Measurements from ENCODE around the gene CD44.

The CD44 gene

DNA sequence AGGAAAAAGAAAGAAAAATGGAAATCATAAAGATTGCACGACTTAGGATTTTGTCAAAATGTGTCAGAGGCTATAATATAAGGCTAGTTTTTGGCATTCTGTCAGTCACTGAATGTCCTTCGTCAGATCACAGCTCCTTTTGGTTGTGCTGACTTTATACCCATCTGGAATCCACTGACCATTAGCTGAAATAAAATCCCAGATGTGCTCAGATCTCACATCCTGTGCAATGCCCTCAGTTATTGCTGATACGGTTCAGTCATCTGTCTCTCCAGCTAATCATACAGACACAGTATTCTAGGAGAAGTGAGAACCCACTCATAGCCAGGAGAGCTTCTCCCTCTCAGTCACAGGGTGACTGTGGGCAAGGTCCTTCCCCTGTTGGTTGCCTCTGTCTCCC, 11.5 kb downstream of the CD44 start:
- no peak for DNase-seq (ENCODE audit: low read depth)
- no peak for TF ChIP-seq CTCF (IDR thresholded peaks at IDR 0.05; ENCODE audit: control insufficient read depth, extremely low read depth, insufficient read depth)
- no peak overlapping the region for H3K4me3 ChIP-seq (ENCODE audit: low read depth, low read length)

- no peak overlapping the region for H3K4me3 ChIP-seq (ENCODE audit: low read depth, low read length)
- DNase-seq (ENCODE audit: low read depth) = no peak
- no peak for TF ChIP-seq CTCF (IDR thresholded peaks at IDR 0.05; ENCODE audit: control insufficient read depth, extremely low read depth, insufficient read depth)
Observed at GRCh38 chr11:35151241-35151640, 12.3 kb downstream of the CD44 start.

GRCh38 chr11:35151683-35152280, 12.8 kb downstream of the CD44 start:
- TF ChIP-seq CTCF (IDR thresholded peaks at IDR 0.05; ENCODE audit: control insufficient read depth, extremely low read depth, insufficient read depth) = no peak
- DNase-seq (ENCODE audit: low read depth) = no peak
- no peak overlapping the region for H3K4me3 ChIP-seq (ENCODE audit: low read depth, low read length)

DNA sequence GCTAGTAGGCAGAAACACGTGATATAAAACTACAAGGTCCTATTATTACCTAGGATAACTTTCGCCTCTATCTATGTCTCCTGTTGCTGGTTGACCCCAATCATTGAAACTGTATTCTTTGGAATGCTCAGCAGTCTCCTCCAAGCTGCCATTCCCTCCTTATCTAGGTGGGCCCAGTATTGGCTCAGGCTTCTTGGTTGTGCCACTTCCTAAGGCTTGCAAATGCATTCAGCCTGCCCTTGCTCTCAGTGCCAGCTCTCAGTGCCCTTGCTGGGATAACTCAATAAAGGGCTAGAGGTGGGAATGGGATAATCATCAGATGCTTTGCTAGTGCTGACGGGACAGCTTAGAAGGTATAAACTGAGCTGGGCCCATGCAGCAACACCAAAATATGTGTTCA, 13.6 kb downstream of the CD44 start:
- no peak overlapping the region for H3K4me3 ChIP-seq (ENCODE audit: low read depth, low read length)
- DNase-seq (ENCODE audit: low read depth) = no peak
- no peak for TF ChIP-seq CTCF (IDR thresholded peaks at IDR 0.05; ENCODE audit: control insufficient read depth, extremely low read depth, insufficient read depth)

DNA sequence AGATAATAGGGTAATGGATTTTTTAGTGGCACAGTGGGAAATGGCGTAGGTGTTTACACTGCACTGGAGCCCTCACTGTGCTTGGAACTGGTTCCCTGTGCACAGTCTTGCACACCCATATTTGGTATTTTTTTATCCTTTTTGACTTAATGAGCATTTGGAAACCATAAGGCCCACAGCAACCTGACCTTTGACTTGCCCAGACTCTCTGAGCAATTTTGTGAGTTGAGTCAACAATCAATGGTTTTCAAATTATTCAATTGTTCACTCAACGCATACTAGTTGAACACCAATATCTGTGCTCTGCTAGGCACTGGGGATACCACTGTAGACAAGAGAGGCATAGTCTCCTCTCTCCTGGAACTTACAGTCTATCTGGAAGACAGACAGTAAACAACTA, 14.3 kb downstream of the CD44 start:
- H3K4me3 ChIP-seq (ENCODE audit: low read depth, low read length) = no peak overlapping the region
- TF ChIP-seq CTCF (IDR thresholded peaks at IDR 0.05; ENCODE audit: control insufficient read depth, extremely low read depth, insufficient read depth) = no peak
- no peak for DNase-seq (ENCODE audit: low read depth)

- DNase-seq (ENCODE audit: low read depth) = no peak
- no peak overlapping the region for H3K4me3 ChIP-seq (ENCODE audit: low read depth, low read length)
- TF ChIP-seq CTCF (IDR thresholded peaks at IDR 0.05; ENCODE audit: control insufficient read depth, extremely low read depth, insufficient read depth) = no peak
Observed at GRCh38 chr11:35154952-35155351, 16.0 kb downstream of the CD44 start.

DNA sequence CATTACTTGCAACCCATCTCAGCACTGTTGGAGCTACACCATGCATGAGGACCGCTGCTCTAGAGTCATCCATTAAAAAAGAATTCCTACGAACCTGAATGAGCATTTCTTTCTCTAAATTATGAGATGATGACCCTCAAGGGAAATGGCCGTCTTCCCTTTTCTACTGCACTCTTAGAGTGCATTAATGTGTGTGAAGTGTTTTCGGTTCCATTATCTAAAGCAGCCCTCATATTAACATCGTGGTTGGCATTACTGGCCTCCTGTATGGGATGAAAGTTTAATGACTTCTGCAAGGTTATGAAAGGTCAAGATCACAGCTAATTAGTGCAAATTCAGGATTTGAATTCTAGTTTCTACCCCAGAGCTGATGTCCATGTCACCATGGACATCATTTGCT, 16.7 kb downstream of the CD44 start:
- no peak for DNase-seq (ENCODE audit: low read depth)
- no peak overlapping the region for H3K4me3 ChIP-seq (ENCODE audit: low read depth, low read length)
- no peak for TF ChIP-seq CTCF (IDR thresholded peaks at IDR 0.05; ENCODE audit: control insufficient read depth, extremely low read depth, insufficient read depth)

All from LNCaP clone FGC (cell line).